ENCODE measurements around the gene GALNT14. TPM values are rescaled to one million over a fixed set of nuclear protein-coding genes. Genes with fewer than 3 reads are reported as not detected.

Gene GALNT14
- total RNA-seq, 1 donor from 2014 or later: 2.1 TPM

GRCh38 chr2:30986231-30986580 lies 152.0 kb downstream of the GALNT14 start:
- Histone ChIP-seq H3K9ac (ENCODE audit: low read length) (no peak overlapping the region), H2AFZ (ENCODE audit: low read depth, low read length) (no peak overlapping the region), H3K27ac (ENCODE audit: low read depth, low read length) (no peak overlapping the region), H3K4me2 (ENCODE audit: low read length) (no peak overlapping the region), H3K79me2 (ENCODE audit: insufficient read depth, low read length) (no peaks in the 10 kb centered on the region), H3K4me1 (ENCODE audit: insufficient read depth, low read length) (no peaks in the 10 kb centered on the region), H3K27me3 (ENCODE audit: insufficient read depth, low read length) (no peaks in the 10 kb centered on the region), H4K20me1 (ENCODE audit: insufficient read depth, low read length) (no peaks in the 10 kb centered on the region), H3K36me3 (ENCODE audit: insufficient read depth, low read length) (no peaks in the 10 kb centered on the region), H3K4me3 (ENCODE audit: insufficient read depth, low read depth, low read length) (no peak overlapping the region), H3K9me3 (ENCODE audit: insufficient read depth, low read depth, low read length) (peaks cover 5% of the 10 kb centered on the region)
- DNase-seq (ENCODE audit: low read depth) (no peak), FAIRE-seq (no peak)
- Mint-ChIP-seq H3K27ac (ENCODE audit: unreplicated experiment) (no peak overlapping the region), H3K9me3 (ENCODE audit: unreplicated experiment) (peaks cover 2% of the 10 kb centered on the region), H3K4me3 (ENCODE audit: unreplicated experiment) (no peak overlapping the region), H3K36me3 (ENCODE audit: low read depth, unreplicated experiment) (no peaks in the 10 kb centered on the region), H3K4me1 (ENCODE audit: low read depth, unreplicated experiment) (no peaks in the 10 kb centered on the region), H3K27me3 (ENCODE audit: low read depth, unreplicated experiment) (peaks cover 21% of the 10 kb centered on the region)
- no peak for TF ChIP-seq CTCF (IDR thresholded peaks at IDR 0.05; ENCODE audit: insufficient read depth, low read depth, low read length)
- TF ChIP-seq EZH2 (IDR thresholded peaks at IDR 0.05; ENCODE audit: insufficient read depth, low read length): no peak

DNA sequence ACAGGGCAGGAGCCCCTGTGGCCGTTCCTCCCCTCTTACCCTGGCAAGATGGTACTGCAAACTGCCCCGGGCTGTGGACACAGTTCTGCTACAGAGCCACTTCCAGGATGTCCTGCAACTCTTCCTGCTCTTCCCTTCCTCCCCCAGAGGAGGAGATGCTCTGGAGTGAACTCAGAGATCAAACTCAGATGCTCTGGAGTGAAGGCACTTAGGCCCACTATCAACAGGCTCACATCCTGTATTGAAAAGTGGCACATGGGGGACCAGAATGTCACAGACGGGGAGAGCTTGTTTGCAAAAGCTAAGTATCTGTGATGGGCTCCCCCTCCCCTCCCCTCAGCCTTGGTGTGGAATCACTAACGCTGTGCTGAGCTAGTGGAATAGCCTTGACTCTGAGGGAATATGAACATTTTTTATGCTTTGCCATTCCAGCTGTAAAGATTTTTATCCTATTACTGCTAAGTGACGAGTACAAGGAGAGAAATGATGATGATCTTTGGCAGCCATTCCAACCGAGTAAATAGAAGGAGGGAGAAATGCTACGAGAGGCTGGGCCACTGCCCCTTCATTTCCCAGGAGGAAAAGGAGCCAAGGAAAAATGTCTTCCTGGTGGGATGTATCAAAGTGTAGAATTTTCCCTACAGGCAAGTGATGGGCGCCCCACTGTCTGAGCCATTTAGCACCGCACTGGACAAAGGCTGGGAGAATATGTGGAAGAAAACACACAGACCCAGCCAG lies 152.6 kb downstream of the GALNT14 start:
- Histone ChIP-seq H2AFZ (ENCODE audit: low read depth, low read length) (no peak overlapping the region), H3K4me2 (ENCODE audit: low read length) (no peak overlapping the region), H3K9ac (ENCODE audit: low read length) (no peak overlapping the region), H3K79me2 (ENCODE audit: insufficient read depth, low read length) (no peaks in the 10 kb centered on the region), H3K27me3 (ENCODE audit: insufficient read depth, low read length) (no peaks in the 10 kb centered on the region), H3K4me3 (ENCODE audit: insufficient read depth, low read depth, low read length) (no peak overlapping the region), H3K4me1 (ENCODE audit: insufficient read depth, low read length) (no peaks in the 10 kb centered on the region), H3K27ac (ENCODE audit: low read depth, low read length) (no peak overlapping the region), H3K36me3 (ENCODE audit: insufficient read depth, low read length) (no peaks in the 10 kb centered on the region), H4K20me1 (ENCODE audit: insufficient read depth, low read length) (no peaks in the 10 kb centered on the region), H3K9me3 (ENCODE audit: insufficient read depth, low read depth, low read length) (peaks cover 5% of the 10 kb centered on the region)
- H3K4me3 Mint-ChIP-seq (ENCODE audit: unreplicated experiment): no peak overlapping the region
- DNase-seq (ENCODE audit: low read depth): no peak
- no peak overlapping the region for H3K27ac Mint-ChIP-seq (ENCODE audit: unreplicated experiment)
- TF ChIP-seq CTCF (IDR thresholded peaks at IDR 0.05; ENCODE audit: insufficient read depth, low read depth, low read length) (no peak), EZH2 (IDR thresholded peaks at IDR 0.05; ENCODE audit: insufficient read depth, low read length) (no peak)
- no peaks in the 10 kb centered on the region for H3K36me3 Mint-ChIP-seq (ENCODE audit: low read depth, unreplicated experiment)
- H3K4me1 Mint-ChIP-seq (ENCODE audit: low read depth, unreplicated experiment): no peaks in the 10 kb centered on the region
- no peak for FAIRE-seq
- peaks cover 17% of the 10 kb centered on the region for H3K27me3 Mint-ChIP-seq (ENCODE audit: low read depth, unreplicated experiment)
- peaks cover 2% of the 10 kb centered on the region for H3K9me3 Mint-ChIP-seq (ENCODE audit: unreplicated experiment)

- FAIRE-seq: no peak
- no peaks in the 10 kb centered on the region for H3K36me3 ChIP-seq (ENCODE audit: insufficient read depth, low read length)
These were observed 154.1 kb downstream of the GALNT14 start for GRCh38 chr2:30984148-30984547.

More at GRCh38 chr2:30984148-30984547, 154.1 kb downstream of the GALNT14 start:
- Histone ChIP-seq H3K79me2 (ENCODE audit: insufficient read depth, low read length) (no peaks in the 10 kb centered on the region), H3K9ac (ENCODE audit: low read length) (no peak overlapping the region), H3K9me3 (ENCODE audit: insufficient read depth, low read depth, low read length) (peaks cover 5% of the 10 kb centered on the region), H3K4me1 (ENCODE audit: insufficient read depth, low read length) (no peaks in the 10 kb centered on the region), H4K20me1 (ENCODE audit: insufficient read depth, low read length) (no peaks in the 10 kb centered on the region), H3K4me2 (ENCODE audit: low read length) (no peak overlapping the region), H2AFZ (ENCODE audit: low read depth, low read length) (no peak overlapping the region), H3K27me3 (ENCODE audit: insufficient read depth, low read length) (no peaks in the 10 kb centered on the region), H3K27ac (ENCODE audit: low read depth, low read length) (no peak overlapping the region), H3K4me3 (ENCODE audit: insufficient read depth, low read depth, low read length) (no peak overlapping the region)
- H3K27me3 Mint-ChIP-seq (ENCODE audit: low read depth, unreplicated experiment): peaks cover 14% of the 10 kb centered on the region
- no peaks in the 10 kb centered on the region for H3K9me3 Mint-ChIP-seq (ENCODE audit: unreplicated experiment)
- peaks cover 5% of the 10 kb centered on the region for H3K4me1 Mint-ChIP-seq (ENCODE audit: low read depth, unreplicated experiment)
- H3K27ac Mint-ChIP-seq (ENCODE audit: unreplicated experiment): no peak overlapping the region
- H3K4me3 Mint-ChIP-seq (ENCODE audit: unreplicated experiment): no peak overlapping the region
- DNase-seq (ENCODE audit: low read depth): no peak
- H3K36me3 Mint-ChIP-seq (ENCODE audit: low read depth, unreplicated experiment): no peaks in the 10 kb centered on the region
- no peak for TF ChIP-seq EZH2 (IDR thresholded peaks at IDR 0.05; ENCODE audit: insufficient read depth, low read length)
- TF ChIP-seq CTCF (IDR thresholded peaks at IDR 0.05; ENCODE audit: insufficient read depth, low read depth, low read length): no peak
